Mesendoderm (in vitro differentiated cells): Measurements from ENCODE around the gene AGBL4.

ENCODE experiments used
- DNase-seq: peaks from one replicate; pipeline ENCODE4 v3.0.0; 2013
- H2AK5ac ChIP-seq: 2 replicates; pipeline ENCODE4 v1.6.1; 2013; ENCODE audit warnings: low read length, inconsistent platforms
- H2BK120ac ChIP-seq: 2 replicates; pipeline ENCODE4 v1.6.1; 2013; ENCODE audit warnings: low read depth, mild to moderate bottlenecking, low read length, moderate library complexity, mixed read lengths
- H2BK15ac ChIP-seq: replicated peaks from 2 replicates; pipeline ENCODE4 v1.6.1; 2013; ENCODE audit warnings: low read depth, mild to moderate bottlenecking, moderate library complexity
- H2BK5ac ChIP-seq: 2 replicates; pipeline ENCODE4 v1.6.1; 2013; ENCODE audit warnings: low read length, inconsistent platforms
- H3K18ac ChIP-seq: 2 replicates; pipeline ENCODE4 v1.6.1; 2013; ENCODE audit warnings: mild to moderate bottlenecking, low read length, mixed read lengths
- H3K23ac ChIP-seq: one replicate; pipeline ENCODE4 v1.6.1; 2013; ENCODE audit warnings: low read length
- H3K27ac ChIP-seq: 2 replicates; pipeline ENCODE4 v1.5.1; 2013; ENCODE audit warnings: low read depth, mild to moderate bottlenecking, inconsistent platforms, low read length, moderate library complexity
- H3K27me3 ChIP-seq: 2 replicates; pipeline ENCODE4 v1.6.1; 2013; ENCODE audit warnings: low read length, control low read depth, mild to moderate bottlenecking, inconsistent platforms; ENCODE audit not compliant: insufficient read depth, poor library complexity
- H3K36me3 ChIP-seq: 2 replicates; pipeline ENCODE4 v1.6.1; 2013; ENCODE audit warnings: low read length, inconsistent platforms; ENCODE audit not compliant: control insufficient read depth, insufficient read depth
- H3K4ac ChIP-seq: one replicate; pipeline ENCODE4 v1.6.1; 2013; ENCODE audit warnings: low read depth, mild to moderate bottlenecking, low read length, moderate library complexity
- H3K4me1 ChIP-seq: 2 replicates; pipeline ENCODE4 v1.6.1; 2013; ENCODE audit warnings: low read depth, low read length, inconsistent platforms; ENCODE audit not compliant: control insufficient read depth
- H3K4me2 ChIP-seq: 2 replicates; pipeline ENCODE4 v1.6.1; 2013; ENCODE audit warnings: low read length
- H3K4me3 ChIP-seq: 2 replicates; pipeline ENCODE4 v1.5.1; 2013; ENCODE audit warnings: mild to moderate bottlenecking, low read length
- H3K56ac ChIP-seq: one replicate; pipeline ENCODE4 v1.6.1; 2013; ENCODE audit warnings: low read length
- H3K79me1 ChIP-seq: 2 replicates; pipeline ENCODE4 v1.6.1; 2013; ENCODE audit warnings: low read length, inconsistent platforms
- H3K79me2 ChIP-seq: 2 replicates; pipeline ENCODE4 v1.6.1; 2013; ENCODE audit warnings: mild to moderate bottlenecking, low read length; ENCODE audit not compliant: control insufficient read depth, insufficient read depth
- H3K9ac ChIP-seq: 2 replicates; pipeline ENCODE4 v1.6.1; 2013; ENCODE audit warnings: low read length, inconsistent platforms
- H4K5ac ChIP-seq: one replicate; pipeline ENCODE4 v1.6.1; 2013; ENCODE audit warnings: low read length
- H4K8ac ChIP-seq: one replicate; pipeline ENCODE4 v1.6.1; 2013; ENCODE audit warnings: low read depth, mild to moderate bottlenecking, control low read depth, low read length, moderate library complexity
- WGBS: extraction: QIAGEN DNeasy Blood & Tissue Kit; methylation state at CpG from one replicate; pipeline ENCODE4 v1.1.7; 2013; ENCODE audit warnings: low lambda C conversion rate, missing lambda C conversion rate; ENCODE audit not compliant: insufficient coverage; ENCODE audit errors: extremely low coverage; 5-methylcytosine and 5-hydroxymethylcytosine counted together

AGBL4 gene

GRCh38 chr1:48652334-48652733, 1371.4 kb downstream of the AGBL4 start:
- no CpG with 5 or more reads among the region's 6 CpGs for WGBS
- no peak for DNase-seq
- H2BK120ac ChIP-seq, result no peak overlapping the region

GRCh38 chr1:48649880-48650279, 1373.9 kb downstream of the AGBL4 start:
- H2AK5ac ChIP-seq, result no peak overlapping the region
- H3K79me1 ChIP-seq, result no peaks in the 10 kb centered on the region
- no peaks in the 10 kb centered on the region for H3K36me3 ChIP-seq
- no peak overlapping the region for H3K56ac ChIP-seq
- H3K4ac ChIP-seq, result no peak overlapping the region
- H3K4me1 ChIP-seq, result no peaks in the 10 kb centered on the region
- WGBS, result no CpG with 5 or more reads among the region's 3 CpGs
- no peak overlapping the region for H4K8ac ChIP-seq
- H2BK120ac ChIP-seq, result no peak overlapping the region
- H3K27ac ChIP-seq, result no peak overlapping the region
- H3K4me3 ChIP-seq, result no peak overlapping the region
- no peak for DNase-seq
- no peaks in the 10 kb centered on the region for H3K79me2 ChIP-seq
- no peak overlapping the region for H2BK5ac ChIP-seq
- H3K23ac ChIP-seq, result no peak overlapping the region
- no peak overlapping the region for H2BK15ac ChIP-seq
- H3K9ac ChIP-seq, result no peak overlapping the region
- H3K4me2 ChIP-seq, result no peak overlapping the region
- no peaks in the 10 kb centered on the region for H3K27me3 ChIP-seq
- H4K5ac ChIP-seq, result no peak overlapping the region
- H3K18ac ChIP-seq, result no peak overlapping the region

More at GRCh38 chr1:48652334-48652733, 1371.4 kb downstream of the AGBL4 start:
- Histone ChIP-seq H3K4me2 (no peak overlapping the region), H3K4ac (no peak overlapping the region), H3K23ac (no peak overlapping the region), H4K8ac (no peak overlapping the region), H4K5ac (no peak overlapping the region), H3K27ac (no peak overlapping the region), H3K9ac (no peak overlapping the region), H3K4me3 (no peak overlapping the region), H3K18ac (no peak overlapping the region), H3K79me2 (no peaks in the 10 kb centered on the region), H3K36me3 (no peaks in the 10 kb centered on the region), H2BK5ac (no peak overlapping the region), H3K27me3 (no peaks in the 10 kb centered on the region), H2AK5ac (no peak overlapping the region), H3K56ac (no peak overlapping the region), H3K79me1 (no peaks in the 10 kb centered on the region), H2BK15ac (no peak overlapping the region), H3K4me1 (no peaks in the 10 kb centered on the region)

- no peak overlapping the region for H3K9ac ChIP-seq
- no peak overlapping the region for H3K18ac ChIP-seq
- no peak overlapping the region for H4K8ac ChIP-seq
- H2BK15ac ChIP-seq, result no peak overlapping the region
- no peak overlapping the region for H3K4me3 ChIP-seq
- H3K27ac ChIP-seq, result no peak overlapping the region
- H3K36me3 ChIP-seq, result no peaks in the 10 kb centered on the region
- H3K4me2 ChIP-seq, result no peak overlapping the region
- no peak overlapping the region for H2AK5ac ChIP-seq
- no peak for DNase-seq
- no peak overlapping the region for H3K56ac ChIP-seq
- no peaks in the 10 kb centered on the region for H3K27me3 ChIP-seq
- no peaks in the 10 kb centered on the region for H3K4me1 ChIP-seq
- WGBS, result no CpG with 5 or more reads among the region's 4 CpGs
- H2BK120ac ChIP-seq, result no peak overlapping the region
- H3K23ac ChIP-seq, result no peak overlapping the region
- no peak overlapping the region for H4K5ac ChIP-seq
- H2BK5ac ChIP-seq, result no peak overlapping the region
- no peaks in the 10 kb centered on the region for H3K79me1 ChIP-seq
- no peak overlapping the region for H3K4ac ChIP-seq
- no peaks in the 10 kb centered on the region for H3K79me2 ChIP-seq
Measured at GRCh38 chr1:48645883-48646282, 1377.9 kb downstream of the AGBL4 start.

- no peak overlapping the region for H2BK120ac ChIP-seq
- WGBS, result no CpG with 5 or more reads among the region's 3 CpGs
- H4K5ac ChIP-seq, result no peak overlapping the region
- DNase-seq, result peak; percentile 14
- no peak overlapping the region for H2AK5ac ChIP-seq
- no peak overlapping the region for H3K4ac ChIP-seq
- H4K8ac ChIP-seq, result no peak overlapping the region
- no peak overlapping the region for H3K23ac ChIP-seq
- no peaks in the 10 kb centered on the region for H3K4me1 ChIP-seq
- H3K36me3 ChIP-seq, result no peaks in the 10 kb centered on the region
- H3K56ac ChIP-seq, result no peak overlapping the region
- H3K4me3 ChIP-seq, result no peak overlapping the region
- H3K27me3 ChIP-seq, result no peaks in the 10 kb centered on the region
- no peak overlapping the region for H2BK5ac ChIP-seq
- H3K79me1 ChIP-seq, result no peaks in the 10 kb centered on the region
- no peak overlapping the region for H3K27ac ChIP-seq
- no peak overlapping the region for H3K4me2 ChIP-seq
- H2BK15ac ChIP-seq, result no peak overlapping the region
- no peak overlapping the region for H3K9ac ChIP-seq
- H3K79me2 ChIP-seq, result no peaks in the 10 kb centered on the region
- H3K18ac ChIP-seq, result no peak overlapping the region
Measured at GRCh38 chr1:48644905-48645605, 1378.7 kb downstream of the AGBL4 start.

- Histone ChIP-seq H3K4ac (no peak overlapping the region), H3K79me1 (no peaks in the 10 kb centered on the region), H3K27me3 (no peaks in the 10 kb centered on the region), H3K4me2 (no peak overlapping the region), H3K18ac (no peak overlapping the region), H4K8ac (no peak overlapping the region), H3K4me1 (no peaks in the 10 kb centered on the region), H3K79me2 (no peaks in the 10 kb centered on the region), H3K23ac (no peak overlapping the region), H3K36me3 (no peaks in the 10 kb centered on the region), H3K9ac (no peak overlapping the region), H3K4me3 (no peak overlapping the region), H3K27ac (no peak overlapping the region), H2BK15ac (no peak overlapping the region), H3K56ac (no peak overlapping the region), H2BK120ac (no peak overlapping the region), H2BK5ac (no peak overlapping the region), H2AK5ac (no peak overlapping the region), H4K5ac (no peak overlapping the region)
- no peak for DNase-seq
- WGBS, result no CpG with 5 or more reads among the region's 7 CpGs
Measured at GRCh38 chr1:48644190-48644900, 1379.4 kb downstream of the AGBL4 start.
